Inferior parietal cortex (tissue), 1 donor: ENCODE data around the gene TMEM178A.
A peak's percentile ranks its signal among the peaks of the same experiment; 100 is the strongest.

ENCODE experiments used
- DNase-seq: peaks from one replicate; pipeline ENCODE4 v3.0.0-alpha.2; 2016; ENCODE audit errors: extremely low spot score

Gene TMEM178A

DNA sequence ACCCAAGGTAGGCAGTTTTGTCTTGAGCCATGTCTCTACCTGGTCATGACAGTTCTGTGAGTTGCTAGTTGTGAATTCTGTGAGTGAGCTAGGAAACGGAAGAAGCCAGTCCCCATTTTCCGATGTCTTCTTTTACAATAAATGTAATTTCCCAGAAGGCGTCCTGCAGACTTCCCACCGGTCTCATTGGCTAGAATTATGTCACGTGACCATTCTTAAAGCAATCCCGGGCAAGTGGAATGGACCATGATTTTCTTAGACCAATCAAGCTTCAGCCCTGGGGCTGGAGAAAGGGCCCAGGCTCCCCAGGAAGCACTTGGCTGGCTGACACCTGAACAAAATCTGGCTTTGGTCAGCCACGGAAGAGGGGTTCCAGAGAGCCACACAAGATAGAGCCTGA is 10.6 kb downstream of the TMEM178A start:
- DNase-seq: no peak

DNA sequence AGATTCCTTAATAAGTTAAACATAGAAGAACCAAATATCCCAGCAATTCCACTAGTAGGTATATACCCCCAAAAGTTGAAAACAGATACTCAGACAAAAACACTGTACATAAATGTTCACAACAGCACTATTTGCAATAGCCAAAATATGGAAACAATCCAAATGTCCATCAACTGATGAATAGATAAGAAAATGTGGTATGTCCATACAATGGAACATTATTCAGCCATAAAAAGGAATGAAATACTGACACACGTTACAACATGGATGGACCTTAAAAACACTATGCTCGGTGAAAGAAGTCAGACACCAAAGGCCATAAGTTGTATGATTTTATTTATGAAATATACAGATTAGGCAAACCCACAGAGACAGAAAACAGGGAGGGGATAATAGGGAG is 12.5 kb downstream of the TMEM178A start:
- no peak for DNase-seq

DNA sequence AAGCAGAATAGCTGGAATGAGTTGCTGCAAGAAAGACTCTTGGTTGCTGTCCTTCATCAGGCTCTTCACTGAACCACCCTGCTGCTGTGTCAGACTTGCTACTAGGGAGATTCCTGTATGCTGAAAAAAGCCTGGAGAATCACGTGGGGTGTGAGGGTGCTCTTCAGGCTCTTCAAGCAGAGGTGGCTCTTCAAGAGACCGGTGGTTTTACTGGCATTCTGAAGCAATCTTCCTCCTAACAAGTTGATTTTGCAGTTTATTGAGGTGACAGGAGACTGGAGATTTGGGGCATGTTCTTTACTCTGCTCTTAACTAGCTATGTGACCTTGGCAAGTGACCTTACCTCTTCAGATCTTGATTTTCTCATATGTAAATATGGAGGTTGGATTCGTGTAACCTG is 14.1 kb downstream of the TMEM178A start:
- DNase-seq: no peak

DNA sequence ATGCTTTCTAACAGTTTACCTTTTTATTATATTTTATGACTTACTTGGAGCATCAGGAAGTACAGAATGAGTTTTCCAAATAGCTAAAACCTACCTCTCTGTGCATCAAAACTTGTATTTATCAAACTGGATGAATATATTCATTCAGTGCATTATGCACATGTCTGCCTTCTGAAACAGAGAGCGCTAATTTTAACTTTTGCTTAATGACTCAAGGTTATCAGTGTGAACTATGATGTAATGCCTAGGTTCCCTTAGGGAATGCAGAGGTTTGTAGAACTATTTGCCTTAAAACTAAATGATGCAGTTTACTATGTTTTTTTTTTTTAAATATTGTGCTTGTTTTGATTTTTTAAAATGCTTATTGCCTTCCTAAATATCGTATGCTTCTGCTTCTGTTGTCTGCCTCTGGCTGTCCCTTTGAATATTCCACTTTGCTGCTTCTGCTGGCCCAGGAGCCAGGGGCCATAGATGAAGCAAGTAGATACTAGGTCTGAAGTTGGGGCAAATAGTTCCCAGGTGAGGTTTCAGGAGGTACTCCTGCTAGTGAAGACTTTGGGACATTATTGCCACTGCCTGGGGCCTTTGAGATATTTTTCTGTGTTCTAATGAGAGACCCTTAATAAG is 16.5 kb downstream of the TMEM178A start:
- DNase-seq: no peak

- DNase-seq: no peak
Measured at GRCh38 chr2:39683022-39683699, 17.4 kb downstream of the TMEM178A start.

GRCh38 chr2:39684464-39684863 is 18.7 kb downstream of the TMEM178A start:
- no peak for DNase-seq

DNA sequence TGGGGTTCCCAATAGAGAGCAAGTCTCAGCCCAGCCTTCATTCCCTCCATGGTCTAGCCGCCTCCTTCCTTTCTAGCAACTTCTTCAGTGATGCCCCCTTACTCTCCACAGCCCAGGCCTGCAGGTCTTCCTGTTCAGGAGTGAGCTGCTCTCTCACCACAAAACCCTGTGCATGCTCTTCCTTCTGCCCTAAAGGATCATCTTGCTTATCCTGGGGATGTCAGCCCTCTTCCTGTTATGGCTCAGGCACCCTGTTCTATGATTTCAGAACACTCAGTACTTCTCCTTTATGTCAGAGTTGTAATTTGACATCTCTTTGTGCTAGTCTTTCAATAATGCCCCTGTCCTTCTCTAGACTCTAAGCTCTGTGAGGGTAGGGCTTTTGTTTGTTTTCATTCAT is 19.4 kb downstream of the TMEM178A start:
- no peak for DNase-seq

GRCh38 chr2:39686456-39686855 is 20.7 kb downstream of the TMEM178A start:
- no peak for DNase-seq

- DNase-seq: no peak
Measured at GRCh38 chr2:39688181-39688580, 22.5 kb downstream of the TMEM178A start.

GRCh38 chr2:39689272-39689841 is 23.6 kb downstream of the TMEM178A start:
- DNase-seq: no peak

- no peak for DNase-seq
Measured at GRCh38 chr2:39689876-39690275, 24.2 kb downstream of the TMEM178A start.

- no peak for DNase-seq
Measured at GRCh38 chr2:39693245-39693644, 27.5 kb downstream of the TMEM178A start.

DNA sequence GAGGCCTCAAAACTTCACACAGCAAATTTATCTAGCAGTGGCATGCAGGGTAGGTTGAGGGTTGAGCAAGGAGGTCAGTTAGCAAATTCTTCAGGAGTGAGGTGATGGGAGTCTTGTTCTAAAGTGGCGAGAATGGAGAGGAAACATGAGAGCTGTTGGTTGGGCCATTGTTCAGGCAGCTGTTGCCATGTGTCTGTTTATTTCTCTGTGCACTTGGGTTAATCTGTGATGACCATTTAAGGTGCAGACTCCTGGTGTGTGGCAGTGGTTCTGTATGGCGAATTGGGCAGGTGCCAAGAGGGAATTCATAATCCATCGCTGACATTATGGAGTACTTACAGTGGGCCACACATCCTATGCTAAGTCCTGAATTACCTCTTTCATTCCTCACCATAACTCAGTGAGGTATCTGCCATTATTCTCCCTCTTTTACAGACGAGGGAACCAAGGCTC is 30.4 kb downstream of the TMEM178A start:
- no peak for DNase-seq

DNA sequence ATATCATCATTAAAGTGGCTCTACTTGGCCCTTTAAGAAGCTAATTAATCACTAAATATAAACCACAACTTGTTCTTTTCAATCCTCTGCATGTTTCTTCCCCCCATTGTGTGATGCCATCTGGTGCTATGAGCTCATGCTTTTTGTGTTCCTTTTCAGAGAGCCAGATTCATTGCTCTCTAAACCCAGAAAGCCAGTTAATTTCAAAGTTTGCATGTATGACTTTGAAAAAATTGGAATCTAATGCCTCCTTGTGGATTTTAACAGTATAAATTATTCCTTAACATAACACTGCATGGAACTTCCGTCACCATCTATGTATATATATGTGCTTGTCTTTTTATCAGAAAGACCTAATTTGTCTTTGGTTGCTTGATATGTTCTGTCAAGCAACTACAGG is 31.1 kb downstream of the TMEM178A start:
- DNase-seq: peak; percentile 80

- DNase-seq: no peak
Measured at GRCh38 chr2:39697454-39697853, 31.7 kb downstream of the TMEM178A start.

GRCh38 chr2:39701137-39701536 is 35.4 kb downstream of the TMEM178A start:
- no peak for DNase-seq

DNA sequence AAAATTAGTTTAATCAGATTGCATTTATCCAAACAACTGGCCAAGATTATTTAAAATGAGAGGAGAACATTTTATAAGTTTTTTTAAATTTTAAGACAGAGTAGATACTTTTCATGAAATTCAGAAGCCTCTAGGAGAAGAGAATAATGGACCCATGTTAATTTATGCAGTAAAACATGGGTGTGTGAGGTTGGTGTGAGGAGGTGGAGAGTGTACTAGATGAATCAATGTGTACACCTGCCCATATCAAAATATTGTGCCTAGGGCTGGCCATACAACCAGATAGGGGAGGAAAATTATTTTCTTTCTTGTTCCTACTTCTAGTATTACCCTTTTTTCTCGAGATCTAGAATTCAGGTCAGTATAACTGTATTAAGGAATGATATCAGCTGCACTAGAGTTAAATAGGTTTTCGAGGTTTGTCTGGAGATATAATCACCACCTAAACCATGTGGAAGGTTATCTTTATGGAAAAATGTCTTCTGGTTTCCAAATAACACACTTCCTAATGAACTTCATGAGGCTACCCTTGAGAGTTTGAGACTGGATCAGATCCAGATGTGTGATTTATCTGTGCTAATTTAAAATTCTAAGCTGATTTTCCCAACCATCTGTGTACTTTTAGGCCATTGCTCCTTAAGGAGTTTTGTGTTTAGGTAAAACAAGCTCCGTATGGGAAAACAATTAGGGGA is 37.6 kb downstream of the TMEM178A start:
- DNase-seq: no peak

DNA sequence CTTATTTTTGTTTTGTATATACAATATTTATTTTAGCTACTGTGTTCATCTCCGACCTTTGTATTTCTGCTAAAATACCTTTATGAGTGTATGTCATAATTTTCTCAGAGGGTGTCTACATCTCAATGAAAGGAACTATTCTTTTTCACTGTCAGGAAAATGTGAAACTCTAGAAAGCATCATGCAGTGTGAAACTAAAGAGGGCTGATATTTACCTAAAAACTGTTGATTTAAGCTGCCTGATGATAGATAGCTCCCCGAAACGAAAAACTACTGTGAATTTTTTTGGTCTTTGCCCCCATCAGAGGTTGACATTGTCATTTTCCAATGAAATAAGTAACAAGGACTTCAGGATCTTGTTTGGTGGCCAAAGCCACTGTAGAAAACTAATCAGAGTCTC is 38.8 kb downstream of the TMEM178A start:
- no peak for DNase-seq

DNA sequence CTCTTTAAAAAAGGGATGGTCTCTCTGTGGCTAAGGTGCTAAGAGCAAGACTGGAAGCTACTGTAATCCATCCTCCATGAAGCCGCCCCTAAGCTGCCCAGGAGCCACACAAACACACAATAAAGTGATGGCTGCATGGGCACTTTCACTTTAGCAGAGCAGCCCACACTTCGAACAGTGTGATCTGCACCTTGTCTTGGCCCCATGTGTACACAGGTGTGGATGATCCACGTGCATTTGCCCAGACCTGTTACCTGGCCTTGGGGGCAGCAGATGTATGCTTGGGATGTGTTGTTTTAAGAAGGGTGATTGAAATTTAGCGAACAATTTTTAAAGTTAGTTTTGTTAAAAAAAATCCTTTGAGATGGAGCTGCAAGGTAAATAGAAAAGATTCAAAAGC is 39.9 kb downstream of the TMEM178A start:
- DNase-seq: no peak

DNA sequence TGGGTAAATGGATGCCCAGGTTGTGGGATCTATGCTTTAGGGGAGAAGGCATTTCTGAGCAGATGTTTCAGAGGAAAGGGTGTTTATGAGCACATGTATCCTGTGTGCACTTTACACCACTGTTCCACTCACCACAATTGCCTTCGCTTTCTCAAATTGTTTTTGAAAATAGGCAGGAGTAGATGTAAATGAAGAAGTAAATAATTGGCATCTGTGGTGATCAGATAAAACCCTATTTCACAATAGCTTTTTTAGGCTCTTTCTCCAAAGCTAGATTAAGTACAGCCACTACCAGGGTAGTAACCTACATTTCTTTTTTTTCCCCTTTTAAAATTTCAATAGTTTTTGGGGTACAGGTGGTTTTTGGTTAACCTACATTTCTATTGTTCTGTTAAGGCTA is 40.6 kb downstream of the TMEM178A start:
- no peak for DNase-seq

GRCh38 chr2:39706945-39707344 is 41.2 kb downstream of the TMEM178A start:
- no peak for DNase-seq

- DNase-seq: no peak
Measured at GRCh38 chr2:39708003-39708402, 42.3 kb downstream of the TMEM178A start.

DNA sequence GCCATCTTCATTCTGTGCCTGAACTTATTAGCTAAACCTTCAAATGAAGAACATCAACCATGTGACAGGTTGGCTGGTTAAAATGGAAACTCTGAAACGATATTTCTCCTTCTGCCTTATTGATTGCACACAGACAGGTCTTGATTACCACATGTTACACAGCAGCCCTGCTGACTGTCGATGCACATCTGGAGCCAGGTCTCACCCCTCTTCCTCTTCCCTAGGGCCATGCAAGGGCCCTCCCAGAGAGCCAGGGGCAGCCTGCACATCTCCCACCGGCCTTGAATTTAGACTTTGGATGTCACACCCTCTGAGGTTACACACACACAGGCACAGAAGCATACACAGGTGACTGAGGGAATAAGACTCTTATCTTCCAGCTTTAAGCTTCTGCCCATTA is 45.1 kb downstream of the TMEM178A start:
- no peak for DNase-seq
